ENCODE results near the gene GALK2. TPM values are rescaled to one million over a fixed set of nuclear protein-coding genes. Genes with fewer than 3 reads are reported as not detected.

The GALK2 gene
- total RNA-seq, 1 experiment from 2014 or later, result 13.7 TPM

DNA sequence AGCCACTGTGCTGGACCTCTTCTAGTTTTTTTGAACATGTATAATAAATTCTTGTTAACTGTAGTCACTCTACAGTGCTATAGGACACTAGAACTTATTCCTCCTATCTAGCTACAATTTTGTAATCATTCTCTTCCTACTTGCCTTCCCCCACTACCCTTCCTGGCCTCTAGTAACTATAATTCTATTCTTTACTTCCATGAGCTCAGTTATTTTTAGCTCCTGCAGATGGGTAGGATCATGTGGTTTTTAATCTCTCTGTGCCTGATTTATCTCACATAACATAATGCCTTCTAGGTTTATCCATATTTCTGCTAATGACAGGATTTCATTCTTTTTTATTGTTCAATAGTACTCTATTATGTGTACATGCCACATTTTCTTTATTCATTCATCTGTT, 139.8 kb downstream of the GALK2 start:
- H3K56ac ChIP-seq (ENCODE audit: insufficient read length, low read depth, low read length), result no peak overlapping the region
- H4K5ac ChIP-seq (ENCODE audit: insufficient read length, low read depth, low read length), result no peak overlapping the region
- no peak overlapping the region for H2BK12ac ChIP-seq (ENCODE audit: insufficient read length, low read depth, low read length)
- no peak overlapping the region for H2AK5ac ChIP-seq (ENCODE audit: insufficient read length, low read length)
- no peaks in the 10 kb centered on the region for H3K79me2 ChIP-seq (ENCODE audit: insufficient read depth, low read length)
- H3T11ph ChIP-seq (ENCODE audit: low read length), result no peak overlapping the region
- no peak overlapping the region for H2BK15ac ChIP-seq (ENCODE audit: low read depth, low read length)
- H3K27me3 Mint-ChIP-seq (ENCODE audit: low read depth), result no peaks in the 10 kb centered on the region
- H4K8ac ChIP-seq (replicated peaks; ENCODE audit: insufficient read length, low read depth, low read length), result no peak overlapping the region
- peaks cover 4 to 7% of the 10 kb centered on the region in 2 experiments; a peak in 2 of 4 replicates for H3K4me1 Mint-ChIP-seq
- no peak overlapping the region for H2BK120ac ChIP-seq (ENCODE audit: low read depth, low read length, poor library complexity, severe bottlenecking)
- H2BK5ac ChIP-seq (ENCODE audit: insufficient read length, low read length), result no peak overlapping the region
- H3K4me3 Mint-ChIP-seq, result no peak overlapping the region
- no peak overlapping the region for H2AFZ ChIP-seq (ENCODE audit: low read length)
- no peaks in the 10 kb centered on the region for H3K9me3 Mint-ChIP-seq
- no peak overlapping the region for H2BK20ac ChIP-seq (ENCODE audit: low read depth, low read length, poor library complexity, severe bottlenecking)
- DNase-seq, result no peak
- no peak overlapping the region for H3K9ac ChIP-seq (ENCODE audit: extremely low read depth, insufficient read length, low read length)
- H3K14ac ChIP-seq (ENCODE audit: insufficient read depth, low read length), result no peak overlapping the region
- H3K27ac ChIP-seq (ENCODE audit: insufficient read length, low read depth, low read length), result no peak overlapping the region
- peaks cover 0 to 1% (median 0%) of the 10 kb centered on the region in 3 experiments; a peak in 1 of 7 replicates for H3K36me3 Mint-ChIP-seq (ENCODE audit: insufficient read depth in 1 of 3, low read depth in 3 of 3)
- TF ChIP-seq, protein P1, sequence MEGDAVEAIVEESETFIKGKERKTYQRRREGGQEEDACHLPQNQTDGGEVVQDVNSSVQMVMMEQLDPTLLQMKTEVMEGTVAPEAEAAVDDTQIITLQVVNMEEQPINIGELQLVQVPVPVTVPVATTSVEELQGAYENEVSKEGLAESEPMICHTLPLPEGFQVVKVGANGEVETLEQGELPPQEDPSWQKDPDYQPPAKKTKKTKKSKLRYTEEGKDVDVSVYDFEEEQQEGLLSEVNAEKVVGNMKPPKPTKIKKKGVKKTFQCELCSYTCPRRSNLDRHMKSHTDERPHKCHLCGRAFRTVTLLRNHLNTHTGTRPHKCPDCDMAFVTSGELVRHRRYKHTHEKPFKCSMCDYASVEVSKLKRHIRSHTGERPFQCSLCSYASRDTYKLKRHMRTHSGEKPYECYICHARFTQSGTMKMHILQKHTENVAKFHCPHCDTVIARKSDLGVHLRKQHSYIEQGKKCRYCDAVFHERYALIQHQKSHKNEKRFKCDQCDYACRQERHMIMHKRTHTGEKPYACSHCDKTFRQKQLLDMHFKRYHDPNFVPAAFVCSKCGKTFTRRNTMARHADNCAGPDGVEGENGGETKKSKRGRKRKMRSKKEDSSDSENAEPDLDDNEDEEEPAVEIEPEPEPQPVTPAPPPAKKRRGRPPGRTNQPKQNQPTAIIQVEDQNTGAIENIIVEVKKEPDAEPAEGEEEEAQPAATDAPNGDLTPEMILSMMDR (conservative IDR thresholded peaks at IDR 0.05), result no peak
- no peaks in the 10 kb centered on the region for H3K27me3 ChIP-seq (ENCODE audit: insufficient read depth, low read length)
- no peaks in the 10 kb centered on the region for H4K20me1 ChIP-seq (ENCODE audit: control insufficient read depth, insufficient read depth, insufficient read length)
- H3K4me2 ChIP-seq (ENCODE audit: insufficient read depth, insufficient read length, low read length), result no peak overlapping the region
- H3K27ac Mint-ChIP-seq, result no peak overlapping the region
- H3K23me2 ChIP-seq (ENCODE audit: insufficient read length, low read depth, low read length, poor library complexity, severe bottlenecking), result no peaks in the 10 kb centered on the region
- H3K4ac ChIP-seq (ENCODE audit: low read depth, low read length), result no peak overlapping the region
- H3K9me3 ChIP-seq (ENCODE audit: control insufficient read depth, low read depth, low read length), result no peaks in the 10 kb centered on the region
- no peak overlapping the region for H4K91ac ChIP-seq (ENCODE audit: insufficient read length, low read depth, low read length)
- no peaks in the 10 kb centered on the region for H3K79me1 ChIP-seq (ENCODE audit: insufficient read depth, low read depth, low read length, poor library complexity, severe bottlenecking)
- H3K4me1 ChIP-seq (ENCODE audit: insufficient read depth, low read length), result no peaks in the 10 kb centered on the region
- H3K18ac ChIP-seq (ENCODE audit: insufficient read length, low read depth, low read length), result no peak overlapping the region
- H3K23ac ChIP-seq (ENCODE audit: insufficient read length, low read depth, low read length), result no peak overlapping the region
